Osteocyte (in vitro differentiated cells): ENCODE results near the gene AAMP. TPM values are rescaled to one million over a fixed set of nuclear protein-coding genes. Genes with fewer than 3 reads are reported as not detected.

Source experiments
- DNase-seq: peaks from one replicate; pipeline ENCODE4 v3.0.0; 2021; ENCODE audit warnings: mixed read lengths; ENCODE audit not compliant: unreplicated experiment; ENCODE audit errors: extremely low spot score
- H3K27ac Mint-ChIP-seq: one replicate; pipeline ENCODE4 v1.8.0; 2021; ENCODE audit warnings: mild to moderate bottlenecking, mixed read lengths; ENCODE audit not compliant: unreplicated experiment
- H3K27me3 Mint-ChIP-seq: one replicate; pipeline ENCODE4 v1.8.0; 2021; ENCODE audit warnings: mixed read lengths; ENCODE audit not compliant: unreplicated experiment
- H3K36me3 Mint-ChIP-seq: one replicate; pipeline ENCODE4 v1.8.0; 2021; ENCODE audit warnings: mixed read lengths; ENCODE audit not compliant: unreplicated experiment
- H3K4me1 Mint-ChIP-seq: one replicate; pipeline ENCODE4 v1.8.0; 2021; ENCODE audit warnings: mixed read lengths; ENCODE audit not compliant: unreplicated experiment
- H3K4me3 Mint-ChIP-seq: one replicate; pipeline ENCODE4 v1.8.0; 2021; ENCODE audit warnings: mild to moderate bottlenecking, moderate library complexity, mixed read lengths; ENCODE audit not compliant: unreplicated experiment
- H3K9me3 Mint-ChIP-seq: one replicate; pipeline ENCODE4 v1.8.0; 2021; ENCODE audit warnings: mixed read lengths; ENCODE audit not compliant: unreplicated experiment
- CTCF ChIP-seq: fragments of 200-600 bp; sonication (generic); IDR thresholded peaks from 2 replicates; pipeline ENCODE4 v1.5.0; 2021; ENCODE audit warnings: antibody characterized with exemption, mild to moderate bottlenecking, moderate library complexity
- total RNA-seq: library from RNA; stranded (reverse); gene quantifications from 2 replicates; pipeline ENCODE4 v1.2.1, GENCODE V29; 2021

Gene AAMP
- total RNA-seq, 1 donor from 2014 or later, result 62.9 TPM

GRCh38 chr2:218262237-218262600 is 7.7 kb downstream of the AAMP start:
- Mint-ChIP-seq H3K4me1 (peaks cover 24% of the 10 kb centered on the region), H3K4me3 (no peak overlapping the region)
- DNase-seq, result no peak

GRCh38 chr2:218261423-218262236 is 8.3 kb downstream of the AAMP start:
- peaks cover 24% of the 10 kb centered on the region for H3K4me1 Mint-ChIP-seq
- DNase-seq, result no peak
- H3K27me3 Mint-ChIP-seq, result no peaks in the 10 kb centered on the region
- H3K9me3 Mint-ChIP-seq, result no peaks in the 10 kb centered on the region
- H3K36me3 Mint-ChIP-seq, result peaks cover 11% of the 10 kb centered on the region
- TF ChIP-seq CTCF, result no peak
- no peak overlapping the region for H3K27ac Mint-ChIP-seq
- H3K4me3 Mint-ChIP-seq, result no peak overlapping the region

More at GRCh38 chr2:218262237-218262600, 7.7 kb downstream of the AAMP start:
- Mint-ChIP-seq H3K27ac (no peak overlapping the region), H3K9me3 (no peaks in the 10 kb centered on the region), H3K27me3 (no peaks in the 10 kb centered on the region), H3K36me3 (peaks cover 14% of the 10 kb centered on the region)
- TF ChIP-seq CTCF, result no peak

- H3K9me3 Mint-ChIP-seq, result no peaks in the 10 kb centered on the region
- peaks cover 11% of the 10 kb centered on the region for H3K36me3 Mint-ChIP-seq
- no peaks in the 10 kb centered on the region for H3K27me3 Mint-ChIP-seq
- H3K4me3 Mint-ChIP-seq, result no peak within 1 kb of the TSS
- peak; percentile 16 for TF ChIP-seq CTCF
- H3K4me1 Mint-ChIP-seq, result peaks cover 24% of the 10 kb centered on the region
- H3K27ac Mint-ChIP-seq, result peak within 1 kb of the TSS; percentile 66
- DNase-seq, result no peak
Observed at GRCh38 chr2:218260742-218261422, 9.1 kb downstream of the AAMP start, which contains the start of gene GPBAR1. Gene GPBAR1, plus strand, starts transcription at chr2:218261015. Its CDS starts 1,710 bp downstream, at chr2:218262725.

GRCh38 chr2:218260166-218260565 is 9.8 kb downstream of the AAMP start:
- TF ChIP-seq CTCF, result no peak
- DNase-seq, result no peak
- H3K27ac Mint-ChIP-seq, result no peak overlapping the region
- peaks cover 12% of the 10 kb centered on the region for H3K36me3 Mint-ChIP-seq
- peaks cover 24% of the 10 kb centered on the region for H3K4me1 Mint-ChIP-seq
- H3K9me3 Mint-ChIP-seq, result no peaks in the 10 kb centered on the region
- no peak overlapping the region for H3K4me3 Mint-ChIP-seq
- H3K27me3 Mint-ChIP-seq, result no peaks in the 10 kb centered on the region
